C4-2B (cell line): ENCODE results near the gene PRAMEF33.
"Not testable (repeated sequence)": the region's sequence is repeated elsewhere in the genome, so short reads cannot be mapped to it uniquely, and the experiment has no call there.

Source experiments
- ZFX ChIP-seq: fragments of 450-650 bp; IDR thresholded peaks from 2 replicates; pipeline ENCODE4 v1.6.1; 2017
- TF ChIP-seq, protein P1 (sequence below): fragments of 450-650 bp; conservative IDR thresholded peaks from 2 replicates; pipeline ENCODE4 v1.5.1; 2017; ENCODE audit warnings: mild to moderate bottlenecking

- TF ChIP-seq, protein P1, sequence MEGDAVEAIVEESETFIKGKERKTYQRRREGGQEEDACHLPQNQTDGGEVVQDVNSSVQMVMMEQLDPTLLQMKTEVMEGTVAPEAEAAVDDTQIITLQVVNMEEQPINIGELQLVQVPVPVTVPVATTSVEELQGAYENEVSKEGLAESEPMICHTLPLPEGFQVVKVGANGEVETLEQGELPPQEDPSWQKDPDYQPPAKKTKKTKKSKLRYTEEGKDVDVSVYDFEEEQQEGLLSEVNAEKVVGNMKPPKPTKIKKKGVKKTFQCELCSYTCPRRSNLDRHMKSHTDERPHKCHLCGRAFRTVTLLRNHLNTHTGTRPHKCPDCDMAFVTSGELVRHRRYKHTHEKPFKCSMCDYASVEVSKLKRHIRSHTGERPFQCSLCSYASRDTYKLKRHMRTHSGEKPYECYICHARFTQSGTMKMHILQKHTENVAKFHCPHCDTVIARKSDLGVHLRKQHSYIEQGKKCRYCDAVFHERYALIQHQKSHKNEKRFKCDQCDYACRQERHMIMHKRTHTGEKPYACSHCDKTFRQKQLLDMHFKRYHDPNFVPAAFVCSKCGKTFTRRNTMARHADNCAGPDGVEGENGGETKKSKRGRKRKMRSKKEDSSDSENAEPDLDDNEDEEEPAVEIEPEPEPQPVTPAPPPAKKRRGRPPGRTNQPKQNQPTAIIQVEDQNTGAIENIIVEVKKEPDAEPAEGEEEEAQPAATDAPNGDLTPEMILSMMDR: not testable (repeated sequence)
- not testable (repeated sequence) for TF ChIP-seq ZFX
These were observed 49.4 kb upstream of the PRAMEF33 start, which contains the start of gene PRAMEF5 for GRCh38 chr1:13253898-13254297.
